HG03565 (cell line): Measurements from ENCODE around the gene SPEN.

Source experiments
- ATAC-seq: cut with Tn5 transposase; IDR thresholded peaks from one replicate; pipeline ENCODE4 v1.9.1; 2021; ENCODE audit warnings: mild to moderate bottlenecking, moderate library complexity; ENCODE audit not compliant: unreplicated experiment

The SPEN gene

DNA sequence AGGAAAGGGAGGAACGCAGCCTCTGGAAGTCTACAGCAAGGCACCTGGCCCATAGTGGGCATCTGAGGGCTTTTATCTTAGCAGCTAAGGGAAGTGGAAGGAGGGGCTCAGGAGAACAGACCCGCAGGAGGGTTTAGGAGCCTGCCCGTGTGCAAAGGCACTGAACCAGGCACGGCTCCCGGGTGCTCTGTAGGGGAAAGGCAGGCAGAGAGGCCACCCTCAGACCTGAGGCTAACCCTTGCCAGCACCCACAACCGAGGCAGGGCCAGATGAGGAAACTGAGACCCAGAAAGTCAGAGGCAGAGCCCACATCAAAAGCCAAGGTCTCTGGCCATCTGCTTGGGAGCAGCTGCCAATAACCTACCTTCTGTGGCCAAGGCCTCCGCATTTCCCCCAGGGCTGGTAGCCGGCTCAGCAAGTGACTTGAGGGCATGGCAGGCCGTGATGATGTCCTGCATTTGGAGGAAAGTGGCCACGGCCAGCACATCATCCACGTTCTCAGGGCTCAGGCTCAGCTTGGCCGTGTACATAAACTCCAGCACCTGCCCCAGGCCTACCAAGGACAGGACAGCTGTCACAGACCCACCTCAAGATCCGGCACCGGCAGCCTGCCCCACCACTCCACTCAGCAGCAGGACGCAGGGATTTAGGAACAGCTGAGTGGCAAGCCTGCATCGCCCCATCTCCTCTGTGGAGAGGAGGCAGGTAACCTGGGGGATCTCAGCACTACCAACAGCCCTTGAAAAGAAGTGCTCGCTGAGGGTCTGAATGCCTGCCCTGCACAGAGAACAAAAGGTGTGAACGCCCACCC lies 99.3 kb downstream of the SPEN start:
- ATAC-seq: no peak

DNA sequence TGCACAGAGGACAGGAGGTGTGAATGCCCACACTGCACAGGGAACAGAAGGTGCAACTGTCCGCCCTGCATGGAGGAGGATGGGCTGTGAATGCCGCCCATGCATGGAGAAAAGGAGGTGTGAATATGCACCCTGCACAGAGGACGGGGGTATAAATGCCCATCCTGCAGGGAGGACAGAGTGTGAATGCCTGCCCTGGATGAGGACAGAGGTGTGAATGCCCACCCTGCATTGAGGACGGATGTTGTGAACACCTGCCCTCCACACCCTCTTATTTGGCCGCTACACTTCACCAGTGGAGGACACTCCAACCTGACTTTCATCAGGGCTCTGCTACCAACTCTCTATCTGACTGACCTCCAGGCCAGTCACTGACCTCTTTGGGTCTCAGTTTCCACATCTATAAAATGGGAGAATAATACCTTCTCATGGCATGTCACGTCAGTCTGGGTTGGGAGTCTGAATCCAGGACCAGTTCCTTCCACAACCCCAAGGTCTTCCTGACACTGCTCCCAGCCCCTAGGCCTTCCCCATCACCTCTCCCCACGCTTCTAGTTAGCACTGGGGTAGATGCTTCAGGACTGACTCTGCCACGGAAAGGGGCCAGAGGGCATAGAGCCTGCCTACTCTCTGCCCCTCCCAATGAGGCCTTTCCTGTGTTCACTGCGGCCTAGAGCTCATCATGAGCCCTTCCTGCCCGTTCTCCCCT lies 100.0 kb downstream of the SPEN start:
- ATAC-seq: no peak

DNA sequence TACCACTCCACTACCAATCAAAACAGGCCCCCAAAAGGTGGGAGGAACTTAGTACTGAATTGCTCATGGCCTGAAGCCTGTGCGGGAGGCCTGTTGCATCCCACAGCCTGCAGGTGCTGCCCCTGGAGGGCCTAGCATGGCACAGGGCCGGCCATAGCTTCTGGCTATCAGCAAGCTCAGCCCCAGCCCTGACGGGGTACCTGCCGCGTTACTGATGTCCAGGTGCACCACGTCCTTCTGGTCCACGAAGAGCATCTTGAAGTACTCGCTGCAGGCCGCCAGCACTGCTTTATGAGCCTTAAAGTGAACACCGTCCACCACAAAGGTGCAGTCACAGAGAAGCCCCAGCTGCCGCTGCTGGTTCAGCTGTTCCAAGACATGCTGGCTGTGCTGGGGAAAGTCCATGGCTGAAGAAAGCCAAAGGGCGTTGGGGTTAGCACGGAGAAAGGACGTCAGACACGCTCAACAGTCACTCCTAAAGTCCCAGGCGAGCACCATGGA lies 100.6 kb downstream of the SPEN start:
- ATAC-seq: no peak

- ATAC-seq: no peak
Measured at GRCh38 chr1:15948595-15949452, 101.3 kb downstream of the SPEN start.

DNA sequence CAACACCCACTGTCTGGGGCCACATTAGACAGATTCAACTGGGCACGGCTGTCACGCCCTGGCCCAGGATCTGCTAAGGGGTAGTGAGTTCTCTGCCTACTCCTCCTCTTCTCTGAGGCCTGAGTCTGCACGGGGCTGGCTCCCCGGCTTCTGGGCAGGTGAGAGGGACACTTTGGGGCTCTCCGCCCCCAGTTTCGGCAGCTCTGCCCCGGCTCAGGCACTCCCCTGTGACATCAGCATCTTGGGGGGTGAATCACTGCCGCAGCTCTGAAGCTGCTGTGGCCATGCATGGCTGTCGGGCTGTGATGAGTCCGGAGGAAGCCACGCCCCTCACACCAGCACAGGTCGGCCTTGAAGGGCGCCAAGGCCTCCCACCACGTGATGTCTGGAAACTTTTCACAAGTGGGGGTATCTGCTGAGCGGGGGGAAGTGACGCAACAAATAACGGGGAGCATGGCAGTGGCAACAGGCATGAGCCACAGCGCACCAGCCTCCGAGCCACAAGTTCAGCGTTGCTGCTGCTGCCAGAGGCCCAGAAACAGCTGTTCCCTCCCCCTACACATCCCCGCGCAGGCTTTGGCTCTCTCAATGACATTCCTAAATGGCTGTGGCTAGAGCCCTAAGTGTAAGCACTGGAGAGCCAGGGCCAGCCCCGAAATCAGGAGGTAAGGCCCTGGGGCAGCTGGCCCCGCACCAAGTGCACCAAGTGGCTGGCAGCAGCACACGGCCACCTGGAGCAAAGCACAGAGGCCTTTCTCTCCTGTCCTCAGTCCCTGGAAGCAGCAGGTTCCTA lies 102.1 kb downstream of the SPEN start:
- ATAC-seq: peak; percentile 65

- ATAC-seq: no peak
Measured at GRCh38 chr1:15950302-15950701, 102.8 kb downstream of the SPEN start.

GRCh38 chr1:15950763-15951295 lies 103.3 kb downstream of the SPEN start:
- ATAC-seq: no peak

GRCh38 chr1:15951341-15952153 lies 104.0 kb downstream of the SPEN start:
- ATAC-seq: no peak

DNA sequence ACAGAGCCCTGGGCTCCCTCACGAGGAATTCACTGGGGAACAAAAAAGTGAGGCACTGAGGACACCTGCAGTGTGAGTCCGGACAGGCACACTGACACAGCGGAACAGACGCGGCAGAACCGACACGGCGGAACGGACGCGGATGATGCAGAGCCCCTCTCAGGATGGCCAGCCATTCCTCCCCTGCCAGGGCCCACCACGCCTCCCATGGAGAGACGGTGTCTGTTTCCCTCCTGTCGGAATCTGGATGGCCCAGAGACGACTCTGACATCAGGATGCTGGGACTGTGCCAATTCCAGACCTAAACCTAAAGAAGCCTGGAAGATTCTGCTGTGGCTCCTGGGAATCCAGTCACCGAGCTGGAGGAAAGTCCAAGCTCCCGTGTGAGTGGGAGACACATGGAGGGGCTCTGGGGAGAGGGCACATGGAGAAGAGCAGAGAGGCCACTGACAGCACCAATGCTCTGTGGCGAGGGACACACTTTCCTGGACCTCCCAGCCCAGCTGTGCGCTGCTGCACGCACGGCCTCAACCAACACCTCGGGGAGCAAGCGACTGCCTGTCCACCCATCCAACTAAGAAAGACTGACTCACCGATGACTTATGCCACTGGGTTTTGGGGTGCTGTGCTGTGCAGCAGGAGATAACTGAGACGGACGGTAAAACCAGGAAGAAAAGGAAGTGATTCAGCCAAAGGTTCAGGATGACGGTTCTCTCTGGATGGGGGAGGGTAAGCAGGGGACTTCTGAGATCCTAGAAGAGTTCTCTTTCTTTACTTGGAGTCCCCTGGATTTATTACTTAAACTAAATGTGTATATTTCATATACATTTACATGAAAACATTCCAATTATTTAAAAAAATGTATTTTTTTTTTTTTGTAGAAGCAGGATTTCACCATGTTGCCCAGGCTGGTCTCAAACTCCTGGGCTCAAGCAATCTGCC lies 105.1 kb downstream of the SPEN start:
- ATAC-seq: no peak

GRCh38 chr1:15953294-15953771 lies 105.8 kb downstream of the SPEN start:
- ATAC-seq: no peak

- ATAC-seq: no peak
Measured at GRCh38 chr1:15953791-15954241, 106.3 kb downstream of the SPEN start.

GRCh38 chr1:15954316-15954715 lies 106.8 kb downstream of the SPEN start:
- no peak for ATAC-seq

- no peak for ATAC-seq
Measured at GRCh38 chr1:15955552-15955951, 108.0 kb downstream of the SPEN start.

DNA sequence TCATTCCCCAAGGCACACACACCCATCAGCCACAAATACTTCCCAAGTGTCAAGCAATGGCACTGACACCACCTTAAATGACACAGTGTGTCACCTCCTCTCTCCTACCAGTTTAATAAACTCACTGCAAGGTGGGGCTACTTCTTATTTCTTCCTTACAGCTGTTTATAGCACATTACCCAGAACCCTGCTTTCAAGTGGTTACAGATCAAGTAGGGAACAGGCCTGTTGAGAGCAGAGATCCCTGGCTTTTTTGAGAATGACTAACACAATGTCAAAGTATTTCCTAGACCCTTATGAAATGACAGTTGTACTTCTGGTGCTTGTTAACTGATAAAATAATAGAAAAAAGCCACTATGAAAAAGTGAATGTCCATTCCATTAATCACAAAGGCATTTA lies 108.6 kb downstream of the SPEN start:
- no peak for ATAC-seq

- no peak for ATAC-seq
Measured at GRCh38 chr1:15957221-15958095, 110.0 kb downstream of the SPEN start.

DNA sequence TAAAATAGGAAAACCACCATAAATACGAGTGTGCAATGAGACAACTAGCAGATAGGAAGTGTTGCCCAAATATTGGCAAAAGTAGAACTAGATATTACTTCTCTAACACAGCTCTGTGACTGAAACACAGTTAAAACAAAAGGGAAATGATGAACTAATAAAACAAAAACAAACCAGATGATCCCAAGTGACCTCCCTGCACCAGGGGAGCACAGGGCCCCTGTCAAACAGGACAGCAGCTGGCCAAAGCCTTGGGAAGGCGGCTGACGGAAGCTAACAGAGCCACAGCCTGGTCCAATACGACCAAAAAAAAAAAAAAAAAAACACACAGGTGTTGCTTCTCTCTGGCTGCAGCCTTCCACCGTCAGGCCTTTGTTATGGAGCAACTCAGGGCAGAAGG lies 110.6 kb downstream of the SPEN start:
- no peak for ATAC-seq

DNA sequence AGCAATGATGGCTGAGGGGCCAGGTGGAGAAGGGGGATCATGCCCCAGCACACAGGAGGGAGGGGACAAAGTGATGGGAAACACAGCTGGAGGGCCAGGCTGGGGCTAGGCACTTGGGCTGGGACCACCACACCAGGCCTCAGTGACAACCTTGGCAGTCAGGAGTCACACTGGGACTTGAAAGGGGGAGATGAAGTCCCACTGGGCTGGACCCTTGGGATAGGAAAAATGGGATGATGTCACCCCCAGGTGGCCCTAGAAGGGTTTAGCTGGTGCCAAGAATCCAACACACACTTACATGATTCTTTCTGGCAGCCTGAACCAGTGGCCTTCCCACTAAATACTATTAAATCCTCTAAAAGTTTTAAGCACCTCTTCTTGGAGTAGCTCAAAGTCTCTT lies 111.3 kb downstream of the SPEN start:
- no peak for ATAC-seq
